GM12801 (cell line): ENCODE data around the gene TTC9.

Experiments
- CTCF ChIP-seq: IDR thresholded peaks from one replicate; pipeline ENCODE4 v1.5.1; 2011; ENCODE audit warnings: control low read depth; ENCODE audit not compliant: insufficient read length; ENCODE audit errors: extremely low read depth

TTC9 gene

GRCh38 chr14:70646705-70647104 is 5.0 kb downstream of the TTC9 start:
- no peak for TF ChIP-seq CTCF

DNA sequence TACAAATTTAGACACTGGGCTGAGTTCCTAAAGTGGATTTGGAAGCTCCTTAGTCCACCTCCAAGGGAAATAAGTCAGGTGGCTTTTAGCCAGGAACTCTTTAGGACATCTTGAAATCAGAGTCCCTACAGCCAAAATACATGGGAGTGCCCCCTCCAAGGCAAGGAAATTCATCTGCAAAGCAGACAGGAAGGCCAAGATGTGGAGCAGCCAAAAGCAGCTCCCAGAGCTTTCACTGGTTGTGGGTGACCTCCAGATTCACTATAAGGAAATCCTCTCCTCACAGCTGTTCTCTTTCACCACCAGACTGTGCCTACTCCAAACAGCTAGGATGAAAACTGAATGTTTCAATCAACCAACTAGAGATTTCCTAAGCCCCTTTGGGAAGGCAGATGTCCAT is 6.6 kb downstream of the TTC9 start:
- no peak for TF ChIP-seq CTCF

- no peak for TF ChIP-seq CTCF
Observed at GRCh38 chr14:70649803-70650202, 8.1 kb downstream of the TTC9 start.

DNA sequence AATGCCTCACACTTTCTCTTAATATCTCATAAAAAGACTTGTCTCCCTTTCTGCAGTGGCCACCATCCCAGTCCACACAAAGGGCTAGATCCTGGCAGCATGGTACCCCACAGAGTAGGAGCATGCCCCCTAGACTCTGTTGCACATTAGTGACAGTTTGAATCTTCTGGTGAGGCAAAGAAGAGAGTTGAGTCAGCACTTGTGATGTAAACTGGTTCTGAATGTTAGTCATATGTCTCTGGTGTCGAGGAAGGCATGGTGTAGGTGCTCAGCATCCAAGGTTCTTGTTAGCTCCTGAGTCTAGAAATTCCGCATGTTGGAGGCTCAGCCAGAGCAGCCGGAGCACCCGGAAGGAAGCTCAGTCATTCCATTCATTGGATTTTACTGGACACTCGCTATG is 9.8 kb downstream of the TTC9 start:
- TF ChIP-seq CTCF: no peak

- TF ChIP-seq CTCF: no peak
Observed at GRCh38 chr14:70652871-70653270, 11.2 kb downstream of the TTC9 start.

DNA sequence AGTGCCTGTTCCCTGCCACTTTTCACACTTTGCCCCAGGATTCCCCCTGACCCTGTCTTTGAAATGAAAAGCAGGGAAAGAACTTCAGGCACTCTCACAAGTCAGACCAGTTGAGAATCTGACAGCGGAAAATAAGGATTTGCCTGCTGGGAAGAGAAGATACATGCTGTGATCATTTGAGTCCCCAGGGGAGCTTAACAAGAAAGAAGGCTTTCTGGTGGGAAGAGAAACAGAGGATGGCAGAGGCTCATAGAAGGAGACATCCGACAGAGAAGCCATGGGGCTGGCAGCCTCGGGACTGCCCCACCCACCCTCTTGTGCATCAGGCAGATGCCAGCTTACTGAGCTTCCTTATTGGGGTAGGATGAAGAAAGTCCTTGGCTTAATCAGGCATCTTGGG is 11.9 kb downstream of the TTC9 start:
- no peak for TF ChIP-seq CTCF

DNA sequence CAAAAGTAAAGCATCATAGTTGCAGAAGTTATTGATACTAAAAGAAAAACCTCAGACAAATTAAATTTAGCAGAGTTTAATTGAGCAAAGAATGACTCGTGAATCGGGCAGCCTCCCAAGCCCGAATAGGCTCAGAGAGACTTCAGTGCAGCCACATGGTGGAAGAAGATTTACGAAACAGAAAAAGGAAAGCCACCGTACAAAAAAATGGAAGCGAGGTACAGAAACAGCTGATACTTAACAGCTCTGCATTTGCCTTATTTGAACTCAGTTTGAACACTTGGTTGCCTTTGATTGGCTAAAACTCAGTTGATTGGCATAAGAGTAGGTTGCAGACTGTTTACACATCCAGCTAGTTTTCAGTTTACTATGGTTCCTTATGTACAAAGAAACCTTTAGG is 12.9 kb downstream of the TTC9 start:
- TF ChIP-seq CTCF: no peak

DNA sequence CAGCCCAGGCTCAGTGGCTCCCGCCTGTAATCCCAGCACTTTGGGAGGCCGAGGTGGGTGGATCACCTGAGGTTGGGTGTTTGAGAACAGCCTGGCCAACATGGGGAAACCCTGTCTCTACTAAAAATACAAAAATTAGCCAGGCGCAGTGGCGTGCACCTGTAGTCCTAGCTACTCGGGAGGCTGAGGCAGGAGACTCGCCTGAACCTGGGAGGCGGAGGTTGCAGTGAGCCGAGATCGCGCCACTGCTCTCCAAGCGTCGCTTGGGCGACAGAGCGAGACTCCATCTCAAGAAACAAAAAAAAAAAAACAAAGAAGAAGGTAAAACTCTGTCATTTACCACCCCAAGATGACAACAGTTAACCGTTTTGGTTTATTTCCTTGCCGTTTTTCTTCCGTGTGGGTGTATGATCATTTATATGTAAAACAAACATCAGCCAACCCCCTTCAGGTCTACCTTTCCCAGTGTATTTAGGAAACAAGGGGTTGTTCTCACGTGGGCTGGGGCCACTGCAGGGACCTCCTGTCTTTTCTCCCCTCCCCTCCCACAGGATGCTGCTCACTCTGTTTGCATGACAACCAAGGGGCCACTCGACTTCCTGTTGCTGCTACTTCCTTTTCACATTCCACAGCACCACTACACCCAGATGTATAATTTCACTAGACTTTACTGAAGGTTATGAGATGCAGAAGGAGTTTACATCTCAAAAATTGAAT is 13.6 kb downstream of the TTC9 start:
- TF ChIP-seq CTCF: no peak
